HEK293 (cell line): ENCODE data around the gene CADPS.

Experiments
- CTCF ChIA-PET: fragments of 350-600 bp; formaldehyde crosslinking; extraction: SDS; loops from one replicate; lab custom pipeline; 2021; ENCODE audit warnings: antibody characterized with exemption; lab: Yijun Ruan, JAX
- POLR2A ChIA-PET: fragments of 300-600 bp; formaldehyde crosslinking; extraction: SDS; loops from one replicate; lab custom pipeline; 2020; ENCODE audit warnings: antibody characterized with exemption, inconsistent platforms; lab: Yijun Ruan, JAX
- H3K27ac ChIP-seq: fragments of 200-500 bp; sonication (Bioruptor generic); 2 replicates; pipeline ENCODE4 v1.5.1; 2014; ENCODE audit warnings: low read depth, low read length, control low read depth, inconsistent platforms; ENCODE audit errors: extremely low read depth
- H3K36me3 ChIP-seq, 2 experiments: fragments of 200-500 bp in 1 of 2; sonication (Bioruptor generic) in 1 of 2; 1 replicate in 1 of 2; 2 replicates in 1 of 2; pipeline ENCODE4 v1.5.1; 2014 to 2017; ENCODE audit warnings: inconsistent platforms in 2 of 2, low read length in 2 of 2; ENCODE audit not compliant: control insufficient read depth in 2 of 2, insufficient read depth in 1 of 2
- H3K4me1 ChIP-seq: fragments of 200-500 bp; sonication (Bioruptor generic); 2 replicates; pipeline ENCODE4 v1.5.1; 2014; ENCODE audit warnings: mild to moderate bottlenecking, low read length, inconsistent platforms; ENCODE audit not compliant: control insufficient read depth, insufficient read depth
- H3K4me3 ChIP-seq: 2 replicates; pipeline ENCODE4 v1.5.1; 2011; ENCODE audit warnings: low read depth, mild to moderate bottlenecking, control low read depth, low read length, moderate library complexity
- H3K9me3 ChIP-seq: fragments of 200-500 bp; sonication (Bioruptor generic); 2 replicates; pipeline ENCODE4 v1.5.1; 2014; ENCODE audit warnings: low read depth, low read length, inconsistent platforms; ENCODE audit not compliant: control insufficient read depth, insufficient read depth
- KLF9 ChIP-seq: fragments of 450-650 bp; formaldehyde crosslinking; IDR thresholded peaks from 2 replicates; pipeline ENCODE4 v1.5.1; 2016; ENCODE audit warnings: missing biosample characterization, missing genetic modification characterization, low read depth
- REPIN1 ChIP-seq: fragments of 450-650 bp; formaldehyde crosslinking; IDR thresholded peaks from 2 replicates; pipeline ENCODE4 v1.5.1; 2017; ENCODE audit warnings: missing biosample characterization, missing genetic modification characterization, low read depth
- SCRT2 ChIP-seq: fragments of 450-650 bp; formaldehyde crosslinking; IDR thresholded peaks from 2 replicates; pipeline ENCODE4 v1.5.1; 2016; ENCODE audit warnings: missing biosample characterization, missing genetic modification characterization
- SP2 ChIP-seq: fragments of 450-650 bp; formaldehyde crosslinking; IDR thresholded peaks from 2 replicates; pipeline ENCODE4 v1.5.1; 2016; ENCODE audit warnings: missing biosample characterization, missing genetic modification characterization
- YY1 ChIP-seq: fragments of 450-650 bp; formaldehyde crosslinking; IDR thresholded peaks from 2 replicates; pipeline ENCODE4 v1.5.1; 2018; ENCODE audit warnings: missing biosample characterization, missing genetic modification characterization
- ZBTB8A ChIP-seq: fragments of 450-650 bp; formaldehyde crosslinking; IDR thresholded peaks from 2 replicates; pipeline ENCODE4 v1.5.1; 2016; ENCODE audit warnings: missing biosample characterization, missing genetic modification characterization
- ZNF157 ChIP-seq: fragments of 450-650 bp; formaldehyde crosslinking; IDR thresholded peaks from 2 replicates; pipeline ENCODE4 v1.5.1; 2016; ENCODE audit warnings: missing biosample characterization, missing genetic modification characterization
- ZNF184 ChIP-seq: fragments of 450-650 bp; IDR thresholded peaks from 2 replicates; pipeline ENCODE4 v1.5.1; 2018; ENCODE audit warnings: missing biosample characterization, mild to moderate bottlenecking, missing genetic modification characterization
- ZNF211 ChIP-seq: fragments of 450-650 bp; formaldehyde crosslinking; IDR thresholded peaks from 2 replicates; pipeline ENCODE4 v1.5.1; 2016; ENCODE audit warnings: low read depth, missing biosample characterization, missing genetic modification characterization
- ZNF473 ChIP-seq: fragments of 450-650 bp; formaldehyde crosslinking; IDR thresholded peaks from 2 replicates; pipeline ENCODE4 v1.5.1; 2017; ENCODE audit warnings: missing biosample characterization, missing genetic modification characterization
- ZNF510 ChIP-seq: fragments of 450-650 bp; formaldehyde crosslinking; IDR thresholded peaks from 2 replicates; pipeline ENCODE4 v1.5.1; 2018; ENCODE audit warnings: mild to moderate bottlenecking, missing genetic modification characterization, missing biosample characterization; ENCODE audit not compliant: insufficient replicate concordance
- ZNF561 ChIP-seq: fragments of 450-650 bp; IDR thresholded peaks from 2 replicates; pipeline ENCODE4 v1.5.1; 2018; ENCODE audit warnings: missing biosample characterization, missing genetic modification characterization, borderline replicate concordance
- ZNF639 ChIP-seq: fragments of 450-650 bp; formaldehyde crosslinking; IDR thresholded peaks from 2 replicates; pipeline ENCODE4 v1.5.1; 2016; ENCODE audit warnings: missing biosample characterization, missing genetic modification characterization
- ZNF654 ChIP-seq: fragments of 450-650 bp; formaldehyde crosslinking; IDR thresholded peaks from 2 replicates; pipeline ENCODE4 v1.5.1; 2016; ENCODE audit warnings: low read depth, missing biosample characterization, missing genetic modification characterization
- ZSCAN30 ChIP-seq: fragments of 450-650 bp; IDR thresholded peaks from 2 replicates; pipeline ENCODE4 v1.5.1; 2018; ENCODE audit warnings: missing biosample characterization, mild to moderate bottlenecking, missing genetic modification characterization, moderate library complexity
- ZSCAN4 ChIP-seq: fragments of 450-650 bp; formaldehyde crosslinking; IDR thresholded peaks from 2 replicates; pipeline ENCODE4 v1.5.1; 2017; ENCODE audit warnings: missing biosample characterization, missing genetic modification characterization
- TF ChIP-seq, protein P1 (sequence below): sonication (generic); formaldehyde crosslinking; IDR thresholded peaks from 2 replicates; pipeline ENCODE4 v1.8.1; 2022; ENCODE audit warnings: mild to moderate bottlenecking, moderate library complexity, missing genetic modification reagents
- TF ChIP-seq, protein P2 (sequence below): fragments of 450-650 bp; formaldehyde crosslinking; IDR thresholded peaks from 2 replicates; pipeline ENCODE4 v1.5.1; 2016; ENCODE audit warnings: missing biosample characterization, missing genetic modification characterization

CADPS gene

GRCh38 chr3:62439176-62439813, 435.9 kb downstream of the CADPS start:
- Histone ChIP-seq H3K9me3 (no peaks in the 10 kb centered on the region), H3K4me1 (no peaks in the 10 kb centered on the region), H3K27ac (no peak overlapping the region), H3K4me3 (no peak overlapping the region), H3K36me3 (no peaks in the 10 kb centered on the region)
- ChIA-PET POLR2A (no interaction called here), CTCF (no interaction called here)
- TF ChIP-seq KLF9 (tag by site-specific recombination) (no peak), ZNF211 (tag by site-specific recombination) (no peak), ZNF654 (tag by site-specific recombination) (no peak), ZNF157 (tag by site-specific recombination) (no peak), ZNF184 (tag by site-specific recombination) (no peak), SCRT2 (tag by site-specific recombination) (no peak), ZSCAN30 (tag by site-specific recombination) (no peak), ZBTB8A (tag by site-specific recombination) (no peak), ZNF561 (tag by site-specific recombination) (no peak), ZNF473 (tag by site-specific recombination) (no peak), REPIN1 (tag by site-specific recombination) (no peak), SP2 (tag by site-specific recombination) (no peak), YY1 (tag by site-specific recombination) (no peak), ZNF639 (no peak)
- TF ChIP-seq, protein P1, sequence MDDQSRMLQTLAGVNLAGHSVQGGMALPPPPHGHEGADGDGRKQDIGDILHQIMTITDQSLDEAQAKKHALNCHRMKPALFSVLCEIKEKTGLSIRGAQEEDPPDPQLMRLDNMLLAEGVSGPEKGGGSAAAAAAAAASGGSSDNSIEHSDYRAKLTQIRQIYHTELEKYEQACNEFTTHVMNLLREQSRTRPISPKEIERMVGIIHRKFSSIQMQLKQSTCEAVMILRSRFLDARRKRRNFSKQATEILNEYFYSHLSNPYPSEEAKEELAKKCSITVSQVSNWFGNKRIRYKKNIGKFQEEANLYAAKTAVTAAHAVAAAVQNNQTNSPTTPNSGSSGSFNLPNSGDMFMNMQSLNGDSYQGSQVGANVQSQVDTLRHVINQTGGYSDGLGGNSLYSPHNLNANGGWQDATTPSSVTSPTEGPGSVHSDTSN (CRISPR knock-in tag) = no peak
- TF ChIP-seq, protein P2, sequence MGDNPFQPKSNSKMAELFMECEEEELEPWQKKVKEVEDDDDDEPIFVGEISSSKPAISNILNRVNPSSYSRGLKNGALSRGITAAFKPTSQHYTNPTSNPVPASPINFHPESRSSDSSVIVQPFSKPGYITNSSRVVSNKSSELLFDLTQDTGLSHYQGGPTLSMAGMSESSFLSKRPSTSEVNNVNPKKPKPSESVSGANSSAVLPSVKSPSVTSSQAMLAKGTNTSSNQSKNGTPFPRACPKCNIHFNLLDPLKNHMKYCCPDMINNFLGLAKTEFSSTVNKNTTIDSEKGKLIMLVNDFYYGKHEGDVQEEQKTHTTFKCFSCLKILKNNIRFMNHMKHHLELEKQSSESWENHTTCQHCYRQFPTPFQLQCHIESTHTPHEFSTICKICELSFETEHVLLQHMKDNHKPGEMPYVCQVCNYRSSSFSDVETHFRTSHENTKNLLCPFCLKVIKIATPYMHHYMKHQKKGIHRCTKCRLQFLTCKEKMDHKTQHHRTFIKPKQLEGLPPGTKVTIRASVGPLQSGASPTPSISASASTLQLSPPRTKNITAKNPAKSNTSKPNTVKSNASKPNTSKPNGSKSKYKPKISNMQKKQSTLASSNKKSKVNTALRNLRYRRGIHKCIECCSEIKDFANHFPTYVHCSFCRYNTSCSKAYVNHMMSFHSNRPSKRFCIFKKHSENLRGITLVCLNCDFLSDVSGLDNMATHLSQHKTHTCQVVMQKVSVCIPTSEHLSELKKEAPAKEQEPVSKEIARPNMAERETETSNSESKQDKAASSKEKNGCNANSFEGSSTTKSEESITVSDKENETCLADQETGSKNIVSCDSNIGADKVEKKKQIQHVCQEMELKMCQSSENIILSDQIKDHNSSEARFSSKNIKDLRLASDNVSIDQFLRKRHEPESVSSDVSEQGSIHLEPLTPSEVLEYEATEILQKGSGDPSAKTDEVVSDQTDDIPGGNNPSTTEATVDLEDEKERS = no peak

DNA sequence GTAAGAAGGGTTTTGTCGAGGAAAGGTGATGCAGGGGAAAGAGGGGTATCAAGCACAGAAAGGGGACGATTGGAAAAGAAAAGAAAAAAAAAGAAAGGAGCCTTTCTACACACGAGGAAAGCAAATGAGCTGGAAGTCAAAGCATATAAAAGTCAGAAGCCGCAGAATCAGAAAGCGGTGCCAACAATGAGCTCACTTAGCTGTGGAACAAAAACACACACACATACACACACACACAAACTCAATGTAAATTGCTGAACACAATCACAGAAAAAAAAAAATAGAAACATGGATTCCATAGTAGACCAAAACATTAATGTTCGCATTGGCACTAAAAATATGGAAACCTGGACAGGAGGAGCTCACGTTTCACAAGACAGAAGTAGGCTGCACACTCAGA, 438.4 kb downstream of the CADPS start:
- Histone ChIP-seq H3K4me1 (no peaks in the 10 kb centered on the region), H3K36me3 (no peaks in the 10 kb centered on the region), H3K9me3 (no peaks in the 10 kb centered on the region), H3K4me3 (no peak overlapping the region), H3K27ac (no peak overlapping the region)
- ChIA-PET POLR2A (no interaction called here), CTCF (interaction anchor here (0.6 kb wide), 1 partner anchor 16 kb away, joined by 3 read pairs; no protein-coding TSS in a partner anchor)
- TF ChIP-seq ZNF510 (tag by site-specific recombination) = no peak
- TF ChIP-seq ZSCAN4 = peak; percentile 68
